SU-DHL-6 (cell line): ENCODE measurements around the gene ZNF844.

ENCODE experiments used
- H2AFZ ChIP-seq: fragments of 200-600 bp; sonication (generic); 2 replicates; pipeline ENCODE4 v1.6.1; 2014; ENCODE audit warnings: low read depth, mild to moderate bottlenecking, moderate library complexity, mixed read lengths, antibody characterized with exemption, low read length; ENCODE audit not compliant: severe bottlenecking
- H3F3A ChIP-seq: fragments of 200-600 bp; shearing (Covaris generic); 2 replicates; pipeline ENCODE4 v1.6.0; 2016; ENCODE audit warnings: antibody characterized with exemption, mild to moderate bottlenecking; ENCODE audit not compliant: insufficient read depth
- H3K27ac ChIP-seq: fragments of 200-600 bp; sonication (generic); 2 replicates; pipeline ENCODE4 v1.5.1; 2016; ENCODE audit warnings: low read depth, mild to moderate bottlenecking, low read length, moderate library complexity, mixed read lengths
- H3K27me3 ChIP-seq: fragments of 200-600 bp; sonication (generic), shearing (Covaris generic); 2 replicates; pipeline ENCODE4 v1.6.0; 2014; ENCODE audit warnings: mild to moderate bottlenecking, low read length
- H3K36me3 ChIP-seq: fragments of 200-600 bp; sonication (generic); 2 replicates; pipeline ENCODE4 v1.6.1; 2014; ENCODE audit warnings: mild to moderate bottlenecking, low read length, mixed read lengths
- H3K4me2 ChIP-seq: fragments of 300-600, 200-600 bp; shearing (Covaris generic), sonication (generic); 2 replicates; pipeline ENCODE4 v1.6.0; 2014; ENCODE audit warnings: low read length, low read depth, mild to moderate bottlenecking; ENCODE audit not compliant: poor library complexity, severe bottlenecking
- H3K4me3 ChIP-seq: fragments of 200-600 bp; sonication (generic); 2 replicates; pipeline ENCODE4 v1.5.1; 2014; ENCODE audit warnings: antibody characterized with exemption, low read length, mild to moderate bottlenecking, mixed read lengths; ENCODE audit not compliant: insufficient read depth, poor library complexity, severe bottlenecking
- H3K79me2 ChIP-seq: fragments of 200-600 bp; sonication (generic); 2 replicates; pipeline ENCODE4 v1.6.1; 2014; ENCODE audit warnings: mild to moderate bottlenecking, low read length, moderate library complexity; ENCODE audit not compliant: insufficient read depth
- H3K9ac ChIP-seq: fragments of 200-600 bp; sonication (generic); 2 replicates; pipeline ENCODE4 v1.7.0; 2014; ENCODE audit warnings: mild to moderate bottlenecking, low read length
- H3K9me2 ChIP-seq: fragments of 200-600 bp; sonication (generic); replicated peaks from 2 replicates; pipeline ENCODE4 v1.6.1; 2014; ENCODE audit warnings: low read length; ENCODE audit not compliant: insufficient read depth
- H3K9me3 ChIP-seq: fragments of 200-600 bp; sonication (generic); 2 replicates; pipeline ENCODE4 v1.6.1; 2014; ENCODE audit warnings: low read length, mixed read lengths; ENCODE audit not compliant: insufficient read depth
- H4K20me1 ChIP-seq: fragments of 200-600 bp; sonication (generic); 2 replicates; pipeline ENCODE4 v1.6.1; 2014; ENCODE audit warnings: low read depth, mild to moderate bottlenecking, antibody characterized with exemption, low read length, moderate library complexity, mixed read lengths
- CTCF ChIP-seq: fragments of 200-600 bp; sonication (generic); IDR thresholded peaks from one replicate; pipeline ENCODE4 v1.5.1; 2017; ENCODE audit warnings: antibody characterized with exemption, mild to moderate bottlenecking, low read length, moderate library complexity; ENCODE audit not compliant: insufficient read depth, poor library complexity, severe bottlenecking
- EZH2phosphoT487 ChIP-seq: fragments of 200-600 bp; sonication (generic), shearing (Covaris generic); conservative IDR thresholded peaks from 2 replicates; pipeline ENCODE4 v1.6.1; 2018; ENCODE audit warnings: mild to moderate bottlenecking, antibody characterized with exemption, low read length, moderate library complexity, mixed read lengths

The ZNF844 gene

DNA sequence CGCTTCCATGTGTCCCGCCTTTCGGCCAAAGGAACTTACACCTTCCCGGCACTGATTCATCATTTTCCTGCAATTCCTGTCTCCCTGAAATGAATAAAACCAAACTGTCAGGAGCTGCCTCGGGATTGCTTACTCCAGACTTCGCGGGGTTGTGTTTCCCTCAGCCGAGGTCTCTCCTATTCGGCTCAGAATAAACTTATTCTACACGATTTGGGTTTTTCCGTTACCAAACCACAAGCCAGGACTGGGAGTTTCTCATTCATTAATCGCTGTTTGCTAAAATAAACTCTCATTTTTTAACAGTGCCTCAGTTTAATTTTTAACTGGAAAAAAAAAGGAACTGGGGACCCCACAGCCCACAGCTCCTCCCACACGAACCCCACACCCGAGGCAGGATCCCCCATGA lies 12.4 kb upstream of the ZNF844 start:
- TF ChIP-seq CTCF, result no peak
- no peak for TF ChIP-seq EZH2phosphoT487
- H3K9ac ChIP-seq, result peak overlapping the region; percentile 92
- H4K20me1 ChIP-seq, result no peaks in the 10 kb centered on the region
- H3K4me3 ChIP-seq, result peak overlapping the region; percentile 83
- H3K9me2 ChIP-seq, result no peaks in the 10 kb centered on the region
- peak overlapping the region; percentile 98 for H2AFZ ChIP-seq
- H3F3A ChIP-seq, result peaks cover 5% of the 10 kb centered on the region; the same call in 1 of the 2 replicates
- peaks cover 5% of the 10 kb centered on the region; the same call in 1 of the 2 replicates for H3K79me2 ChIP-seq
- no peaks in the 10 kb centered on the region for H3K27me3 ChIP-seq
- no peaks in the 10 kb centered on the region for H3K9me3 ChIP-seq
- H3K4me2 ChIP-seq, result peak overlapping the region; percentile 98
- H3K27ac ChIP-seq, result no peak overlapping the region
- H3K36me3 ChIP-seq, result peaks cover 3% of the 10 kb centered on the region; the same call in 1 of the 2 replicates

- peak; percentile 20 for TF ChIP-seq CTCF
- TF ChIP-seq EZH2phosphoT487, result no peak
- Histone ChIP-seq H3K27ac (peak within 1 kb of the TSS; percentile 15), H3K4me3 (peak within 1 kb of the TSS; percentile 83)
Measured at GRCh38 chr19:12052497-12053169, 11.9 kb upstream of the ZNF844 start, which contains the start of gene ZNF878. Gene ZNF878 (minus strand): TSS chr19:12052961. CDS start chr19:12052801, 160 bp downstream.

GRCh38 chr19:12055784-12056183 lies 8.7 kb upstream of the ZNF844 start:
- no peak overlapping the region for H3K4me3 ChIP-seq
- H3K9ac ChIP-seq, result no peak overlapping the region
- no peaks in the 10 kb centered on the region for H3K27me3 ChIP-seq
- TF ChIP-seq EZH2phosphoT487, result no peak
- no peak for TF ChIP-seq CTCF
- no peaks in the 10 kb centered on the region for H3K9me2 ChIP-seq
- peaks cover 5% of the 10 kb centered on the region; the same call in 1 of the 2 replicates for H3K79me2 ChIP-seq
- no peak overlapping the region for H2AFZ ChIP-seq
- no peak overlapping the region for H3K4me2 ChIP-seq
- H3K9me3 ChIP-seq, result no peaks in the 10 kb centered on the region
- no peak overlapping the region for H3K27ac ChIP-seq
- no peaks in the 10 kb centered on the region for H3F3A ChIP-seq
- H3K36me3 ChIP-seq, result no peaks in the 10 kb centered on the region
- H4K20me1 ChIP-seq, result no peaks in the 10 kb centered on the region

More at GRCh38 chr19:12052497-12053169, 11.9 kb upstream of the ZNF844 start, which contains the start of gene ZNF878:
- peaks cover 5% of the 10 kb centered on the region; the same call in 1 of the 2 replicates for H3K79me2 ChIP-seq
- peak within 1 kb of the TSS; percentile 98 for H2AFZ ChIP-seq
- H3K4me2 ChIP-seq, result peak within 1 kb of the TSS; percentile 98
- H3K36me3 ChIP-seq, result peaks cover 2% of the 10 kb centered on the region; the same call in 1 of the 2 replicates
- no peaks in the 10 kb centered on the region for H3K9me2 ChIP-seq
- peaks cover 5% of the 10 kb centered on the region; the same call in 1 of the 2 replicates for H3F3A ChIP-seq
- H3K27me3 ChIP-seq, result no peaks in the 10 kb centered on the region
- peak within 1 kb of the TSS; percentile 92 for H3K9ac ChIP-seq
- no peaks in the 10 kb centered on the region for H4K20me1 ChIP-seq
- H3K9me3 ChIP-seq, result no peaks in the 10 kb centered on the region
